KMS-11 (cell line): ENCODE data around the gene CEACAM4.

Source experiments
- H2AFZ ChIP-seq: fragments of 200-600 bp; sonication (generic); 2 replicates; pipeline ENCODE4 v1.6.1; 2016; ENCODE audit warnings: antibody characterized with exemption, mixed run types, low read depth
- H3K27ac ChIP-seq: fragments of 200-600 bp; sonication (generic); 2 replicates; pipeline ENCODE4 v1.6.1; 2016; ENCODE audit warnings: mild to moderate bottlenecking, mixed run types
- H3K27me3 ChIP-seq: fragments of 200-600 bp; sonication (generic); 2 replicates; pipeline ENCODE4 v1.6.1; 2017; ENCODE audit warnings: mild to moderate bottlenecking, low read depth, mixed run types, moderate library complexity; ENCODE audit not compliant: insufficient read depth
- H3K36me3 ChIP-seq: fragments of 200-600 bp; sonication (generic); 2 replicates; pipeline ENCODE4 v1.6.1; 2017; ENCODE audit warnings: mild to moderate bottlenecking, mixed run types; ENCODE audit not compliant: insufficient read depth
- H3K4me1 ChIP-seq: fragments of 200-600 bp; sonication (generic); 2 replicates; pipeline ENCODE4 v1.6.1; 2016; ENCODE audit warnings: mild to moderate bottlenecking, low read depth, mixed run types; ENCODE audit not compliant: poor library complexity, severe bottlenecking
- H3K4me2 ChIP-seq: fragments of 200-600 bp; sonication (generic); 2 replicates; pipeline ENCODE4 v1.7.0; 2016; ENCODE audit warnings: mild to moderate bottlenecking, mixed run types
- H3K4me3 ChIP-seq: fragments of 200-600 bp; sonication (generic); IDR thresholded peaks from 2 replicates; pipeline ENCODE4 v1.6.1; 2017; ENCODE audit warnings: low read depth, low read length, mixed read lengths; ENCODE audit not compliant: insufficient read depth
- H3K79me2 ChIP-seq: fragments of 200-600 bp; sonication (generic); 2 replicates; pipeline ENCODE4 v1.6.1; 2016; ENCODE audit warnings: low read depth, mixed run types; ENCODE audit not compliant: insufficient read depth
- H3K9ac ChIP-seq: fragments of 200-600 bp; sonication (generic); 2 replicates; pipeline ENCODE4 v1.6.1; 2016; ENCODE audit warnings: mild to moderate bottlenecking, mixed run types
- H4K20me1 ChIP-seq: fragments of 200-600 bp; sonication (generic); 2 replicates; pipeline ENCODE4 v1.6.1; 2016; ENCODE audit warnings: mild to moderate bottlenecking, mixed run types; ENCODE audit not compliant: insufficient read depth
- CTCF ChIP-seq: fragments of 200-600 bp; sonication (generic); conservative IDR thresholded peaks from 2 replicates; pipeline ENCODE4 v1.6.1; 2017; ENCODE audit warnings: low read depth, mild to moderate bottlenecking, antibody characterized with exemption, low read length, moderate library complexity, mixed read lengths

CEACAM4 gene

GRCh38 chr19:41610789-41611188 is 16.1 kb downstream of the CEACAM4 start:
- H3K4me2 ChIP-seq, result no peak overlapping the region
- no peak overlapping the region for H2AFZ ChIP-seq
- no peak overlapping the region for H3K27ac ChIP-seq
- no peaks in the 10 kb centered on the region for H3K79me2 ChIP-seq
- no peak overlapping the region for H3K4me3 ChIP-seq
- no peaks in the 10 kb centered on the region for H3K36me3 ChIP-seq
- H3K4me1 ChIP-seq, result no peaks in the 10 kb centered on the region
- TF ChIP-seq CTCF, result no peak
- H4K20me1 ChIP-seq, result no peaks in the 10 kb centered on the region
- peaks cover 33% of the 10 kb centered on the region; the same call in 1 of the 2 replicates for H3K27me3 ChIP-seq
- H3K9ac ChIP-seq, result no peak overlapping the region

GRCh38 chr19:41607668-41608067 is 19.2 kb downstream of the CEACAM4 start:
- H3K9ac ChIP-seq, result no peak overlapping the region
- no peak overlapping the region for H3K4me3 ChIP-seq
- no peaks in the 10 kb centered on the region for H3K4me1 ChIP-seq
- no peak for TF ChIP-seq CTCF
- H2AFZ ChIP-seq, result no peak overlapping the region
- peaks cover 59% of the 10 kb centered on the region for H3K27me3 ChIP-seq
- H4K20me1 ChIP-seq, result no peaks in the 10 kb centered on the region
- no peaks in the 10 kb centered on the region for H3K36me3 ChIP-seq
- H3K4me2 ChIP-seq, result no peak overlapping the region
- H3K27ac ChIP-seq, result no peak overlapping the region
- H3K79me2 ChIP-seq, result no peaks in the 10 kb centered on the region

GRCh38 chr19:41606215-41606837 is 20.5 kb downstream of the CEACAM4 start:
- no peaks in the 10 kb centered on the region for H3K4me1 ChIP-seq
- H2AFZ ChIP-seq, result no peak overlapping the region
- H3K27ac ChIP-seq, result no peak overlapping the region
- H3K79me2 ChIP-seq, result no peaks in the 10 kb centered on the region
- H3K36me3 ChIP-seq, result no peaks in the 10 kb centered on the region
- H3K9ac ChIP-seq, result no peak overlapping the region
- no peak overlapping the region for H3K4me2 ChIP-seq
- peaks cover 70% of the 10 kb centered on the region for H3K27me3 ChIP-seq
- no peak overlapping the region for H3K4me3 ChIP-seq
- no peak for TF ChIP-seq CTCF
- no peaks in the 10 kb centered on the region for H4K20me1 ChIP-seq

- no peaks in the 10 kb centered on the region for H3K36me3 ChIP-seq
- H3K27ac ChIP-seq, result no peak overlapping the region
- H3K79me2 ChIP-seq, result no peaks in the 10 kb centered on the region
- TF ChIP-seq CTCF, result no peak
- peaks cover 75% of the 10 kb centered on the region for H3K27me3 ChIP-seq
- H3K4me1 ChIP-seq, result no peaks in the 10 kb centered on the region
- no peak overlapping the region for H3K4me3 ChIP-seq
- no peak overlapping the region for H3K9ac ChIP-seq
- H4K20me1 ChIP-seq, result no peaks in the 10 kb centered on the region
- no peak overlapping the region for H3K4me2 ChIP-seq
- no peak overlapping the region for H2AFZ ChIP-seq
Observed at GRCh38 chr19:41604831-41605230, 22.0 kb downstream of the CEACAM4 start.
